Left colon (tissue), 2 donors: ENCODE results near the gene NUPR1. TPM values are rescaled to one million over a fixed set of nuclear protein-coding genes. Genes with fewer than 3 reads are reported as not detected.
"Not testable (repeated sequence)": the region's sequence is repeated elsewhere in the genome, so short reads cannot be mapped to it uniquely, and the experiment has no call there.

ENCODE experiments used
- ATAC-seq: fragments of 200-7000 bp; cut with Tn5 transposase; one replicate; pipeline ENCODE4 v1.9.1; 2020; ENCODE audit warnings: mild to moderate bottlenecking, moderate library complexity
- DNase-seq, 2 donors: peaks; one replicate each; pipeline ENCODE4 v3.0.0-alpha.2; 2020
- intact Hi-C, 2 donors: fragments of 100-400 bp; cut with DNase I in 1 of 2; cut with micrococcal nuclease in 1 of 2; formaldehyde crosslinking; loops; one replicate each; pipeline versions ENCODE4 v1.11.2 to v1.14.0; 2022; cut with DNase I, micrococcal nuclease
- total RNA-seq, 2 donors: library from RNA; stranded (reverse); fragmentation: NEBNext Ultra II Directional; extraction: Animal tissue kit (Norgen Biotek cat#: 25700); gene quantifications; one replicate each; pipeline ENCODE4 v1.2.1, GENCODE V29; 2021
- donor health status: DM: no; HTN: no; CAD: no.
- donor health status: DM: yes; HTN: yes; CAD: no.

Gene NUPR1
- total RNA-seq, 2 donors from 2014 or later: 52.2 to 106 TPM

- ATAC-seq: peak; percentile 93
- peak; percentile 80 to 92 for DNase-seq
- intact Hi-C loops: no loop called here
These were observed 6.7 kb downstream of the NUPR1 start for GRCh38 chr16:28531777-28532744.

- intact Hi-C loops: no loop called here
- DNase-seq (no peak), ATAC-seq (no peak)
These were observed 9.7 kb downstream of the NUPR1 start for GRCh38 chr16:28529124-28529523.

GRCh38 chr16:28528463-28528867 is 10.3 kb downstream of the NUPR1 start:
- intact Hi-C loops: no loop called here
- peak; percentile 14 for ATAC-seq
- no peak for DNase-seq

GRCh38 chr16:28527985-28528384 is 10.8 kb downstream of the NUPR1 start:
- intact Hi-C loops: no loop called here

GRCh38 chr16:28527100-28527785 is 11.5 kb downstream of the NUPR1 start:
- peak; percentile 51 for ATAC-seq
- intact Hi-C loops, DNase-seq: not testable (repeated sequence)

More at GRCh38 chr16:28527985-28528384, 10.8 kb downstream of the NUPR1 start:
- ATAC-seq (no peak), DNase-seq (no peak)

GRCh38 chr16:28526201-28527099 is 12.3 kb downstream of the NUPR1 start:
- DNase-seq (no peak), ATAC-seq (peak; percentile 85)
- intact Hi-C loops: no loop called here

- ATAC-seq: peak; percentile 34
- intact Hi-C loops: no loop called here
- no peak for DNase-seq
These were observed 14.0 kb downstream of the NUPR1 start for GRCh38 chr16:28524681-28525171.

GRCh38 chr16:28522792-28523191 is 16.0 kb downstream of the NUPR1 start:
- intact Hi-C loops: no loop called here
- ATAC-seq: no peak
- DNase-seq: no peak

- no peak for ATAC-seq
- no peak for DNase-seq
These were observed 17.3 kb downstream of the NUPR1 start for GRCh38 chr16:28521436-28521835.

GRCh38 chr16:28520672-28521071 is 18.1 kb downstream of the NUPR1 start:
- ATAC-seq: no peak
- DNase-seq: no peak
- intact Hi-C loops: no loop called here

More at GRCh38 chr16:28521436-28521835, 17.3 kb downstream of the NUPR1 start:
- intact Hi-C loops: no loop called here

GRCh38 chr16:28514246-28514645 is 24.5 kb downstream of the NUPR1 start:
- ATAC-seq (no peak), DNase-seq (no peak)
- intact Hi-C loops: no loop called here

- DNase-seq: no peak
- ATAC-seq: no peak
- intact Hi-C loops: no loop called here
These were observed 25.1 kb downstream of the NUPR1 start for GRCh38 chr16:28513484-28514181.

- intact Hi-C loops: no loop called here
These were observed 26.7 kb downstream of the NUPR1 start for GRCh38 chr16:28511801-28512789.

GRCh38 chr16:28511031-28511430 is 27.7 kb downstream of the NUPR1 start:
- intact Hi-C loops: no loop called here
- no peak for DNase-seq
- no peak for ATAC-seq

More at GRCh38 chr16:28511801-28512789, 26.7 kb downstream of the NUPR1 start:
- ATAC-seq (peak; percentile 50), DNase-seq (no peak)

- DNase-seq (no peak), ATAC-seq (no peak)
- intact Hi-C loops: no loop called here
These were observed 33.2 kb downstream of the NUPR1 start for GRCh38 chr16:28505489-28506137.

GRCh38 chr16:28504707-28505404 is 33.9 kb downstream of the NUPR1 start:
- no peak for DNase-seq
- peak; percentile 42 for ATAC-seq
- intact Hi-C loops: no loop called here
